Amniotic epithelial cell (primary cell): Measurements from ENCODE around the gene MGAT5.
A peak's percentile ranks its signal among the peaks of the same experiment; 100 is the strongest.
"Not testable (repeated sequence)": the region's sequence is repeated elsewhere in the genome, so short reads cannot be mapped to it uniquely, and the experiment has no call there.

Experiments used
- DNase-seq: peaks from one replicate; pipeline ENCODE4 v3.0.0-alpha.2; 2010; ENCODE audit warnings: low read depth

MGAT5 gene

DNA sequence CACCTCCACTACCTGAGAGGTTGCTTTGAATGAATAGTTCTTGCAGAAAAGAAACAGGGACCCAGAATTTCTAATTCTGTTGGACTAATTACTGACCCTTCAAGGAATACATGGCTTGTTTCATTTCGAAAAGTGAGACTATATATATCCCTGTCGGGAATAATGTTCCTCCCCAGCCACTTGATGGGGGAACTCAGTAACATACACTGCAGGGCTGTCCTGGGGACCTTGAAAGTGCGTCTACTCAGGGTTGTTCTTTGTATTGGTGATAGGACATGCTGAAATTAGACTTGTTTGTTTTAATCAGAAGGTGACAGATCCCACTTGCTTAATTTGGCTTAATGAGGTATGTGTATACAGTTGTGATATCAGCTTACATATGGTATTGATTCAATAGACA lies 25.5 kb downstream of the MGAT5 start:
- no peak for DNase-seq

DNA sequence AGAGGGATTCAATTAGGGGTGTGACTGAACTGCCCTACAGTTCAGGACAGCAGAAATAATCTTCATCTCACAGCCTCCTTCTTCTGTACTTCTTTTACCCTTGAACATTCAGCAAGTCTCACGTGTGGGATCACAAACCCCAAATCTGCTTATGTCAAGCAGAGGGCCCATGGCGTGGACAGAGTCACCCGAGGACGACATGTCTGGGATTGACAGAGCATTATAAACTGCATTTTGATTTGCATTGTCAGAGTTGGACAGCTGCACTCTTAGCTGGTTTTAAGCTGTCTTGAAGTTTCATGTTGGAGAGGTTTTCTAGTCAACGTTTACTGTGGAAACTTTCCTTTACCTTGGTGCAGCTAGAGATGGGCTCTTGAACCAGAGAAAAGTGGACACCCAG lies 26.4 kb downstream of the MGAT5 start:
- DNase-seq = no peak

DNA sequence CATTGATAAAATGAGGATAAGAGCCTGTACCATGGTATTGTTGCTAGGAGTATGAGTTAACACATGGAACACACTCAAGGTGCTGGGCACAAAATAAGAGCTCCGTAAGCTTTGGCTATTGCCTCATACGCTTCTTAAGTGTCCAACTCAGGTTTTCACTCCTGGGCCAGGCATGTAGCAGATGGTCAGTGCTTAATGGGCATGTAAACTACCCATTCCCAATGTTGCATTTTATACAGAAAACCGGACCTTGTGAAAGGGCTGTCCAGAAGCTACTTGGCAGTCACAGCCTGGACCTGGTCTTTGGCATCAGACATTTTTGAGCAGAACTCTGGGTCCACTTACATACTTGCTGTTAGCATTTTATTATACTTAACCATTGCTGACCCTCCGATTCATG lies 26.9 kb downstream of the MGAT5 start:
- DNase-seq = no peak

DNA sequence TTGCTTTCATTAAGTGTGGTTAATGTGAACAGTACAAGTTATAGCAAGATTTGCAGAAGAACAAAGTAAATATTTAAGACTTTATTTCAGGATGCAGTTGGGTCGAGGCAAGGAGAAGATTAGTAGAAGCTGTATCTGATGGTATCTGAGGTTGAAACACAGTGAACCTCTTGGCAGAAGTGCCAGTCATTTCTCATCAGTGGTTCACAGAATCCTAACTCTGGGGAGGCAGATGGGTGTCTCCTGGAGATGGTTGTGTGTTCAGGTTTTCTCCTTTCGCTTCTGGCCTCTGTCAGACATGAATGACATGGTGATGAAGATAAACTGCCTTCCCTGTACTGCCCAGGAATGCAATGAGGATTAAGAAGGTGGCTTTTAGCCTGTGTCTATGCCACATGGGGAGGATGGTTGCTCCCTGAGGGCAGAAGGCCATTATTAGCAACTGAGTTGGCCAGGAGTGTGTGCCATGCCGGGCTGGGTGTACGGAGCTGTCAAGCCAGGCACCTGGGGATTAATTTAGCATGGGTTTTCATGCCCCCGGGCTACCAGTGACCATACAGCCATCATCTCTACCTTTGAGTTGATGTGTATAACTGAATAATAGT lies 28.0 kb downstream of the MGAT5 start:
- DNase-seq = no peak

DNA sequence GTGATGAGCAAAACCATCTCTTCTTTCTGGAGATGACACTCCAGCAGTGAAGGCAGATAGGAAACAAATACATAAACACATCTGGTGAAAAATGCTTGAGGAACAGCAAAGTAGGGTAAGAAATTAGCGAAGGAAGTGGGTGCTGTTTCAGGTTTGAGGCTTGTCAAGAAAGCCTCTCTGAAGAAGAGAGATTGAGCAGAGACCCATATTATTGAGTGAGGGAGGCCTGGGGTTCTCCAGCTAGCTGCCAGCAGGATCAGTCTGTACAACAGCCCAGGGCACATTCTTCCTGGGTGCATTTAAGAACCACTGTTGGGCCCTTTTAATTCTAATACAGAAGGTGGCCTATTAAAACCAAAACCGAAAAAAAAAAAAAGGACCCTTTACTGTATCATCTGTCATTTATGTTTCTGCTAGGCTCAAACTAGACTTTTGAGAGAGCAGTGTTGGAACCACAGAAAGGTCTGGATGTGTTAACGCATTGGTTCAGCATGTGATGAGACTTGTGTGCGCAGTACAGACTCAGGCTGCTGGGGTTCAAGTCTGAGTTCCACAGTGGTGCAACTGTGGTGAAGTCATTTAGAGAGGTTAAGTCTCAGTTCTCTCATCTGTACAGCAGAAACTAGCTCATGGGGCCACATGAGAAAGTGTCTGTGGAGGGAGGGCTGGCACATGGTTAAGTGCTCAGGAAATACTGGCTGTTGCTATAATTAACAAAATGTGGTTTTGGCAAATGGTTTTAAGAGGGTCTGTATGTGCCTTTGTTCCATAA lies 28.9 kb downstream of the MGAT5 start:
- DNase-seq = no peak

DNA sequence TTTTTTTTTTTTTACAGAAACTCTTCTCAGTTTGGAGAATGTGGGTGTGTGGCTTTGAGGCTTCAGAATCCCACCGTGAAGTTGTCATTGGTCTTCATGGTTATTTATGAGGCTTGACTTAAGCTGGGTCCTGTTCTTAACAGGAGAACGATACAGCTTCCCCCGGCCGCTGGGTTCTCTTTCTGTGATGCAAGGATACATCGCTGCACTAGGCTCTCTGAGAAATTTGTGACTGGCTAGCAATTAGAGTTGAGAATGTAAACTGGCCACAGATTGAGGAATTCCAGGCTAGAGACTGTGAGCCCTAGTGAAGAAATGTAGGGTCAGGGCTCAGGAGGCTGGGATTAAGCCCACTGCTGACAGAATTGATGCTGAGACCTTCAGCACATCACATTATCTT lies 29.8 kb downstream of the MGAT5 start:
- DNase-seq = peak; percentile 29

DNA sequence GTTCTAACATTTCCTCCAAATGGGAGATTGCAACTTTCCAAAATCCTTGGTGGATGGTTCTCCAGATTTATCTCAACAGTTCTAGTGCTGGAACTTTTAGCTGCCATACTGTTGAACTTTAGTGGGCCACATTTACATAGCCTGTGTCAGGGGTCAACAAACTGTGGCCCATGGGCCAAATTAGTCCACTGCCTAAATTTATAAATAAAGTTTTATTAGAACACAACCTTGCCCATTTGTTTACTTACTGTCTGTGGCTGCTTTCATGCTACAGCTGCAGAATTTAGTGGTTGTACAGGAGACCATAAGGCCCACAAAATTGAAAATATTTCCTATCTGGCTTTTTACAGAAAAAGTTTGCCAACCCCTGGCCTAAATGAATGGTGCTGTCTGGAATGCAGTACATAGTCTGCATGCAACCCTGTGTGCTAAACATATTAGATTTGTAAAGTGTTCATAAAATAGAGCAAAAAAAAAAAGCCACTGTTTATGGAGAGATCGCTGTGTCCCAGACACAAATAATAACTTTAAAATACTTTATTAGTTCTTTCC lies 30.3 kb downstream of the MGAT5 start:
- no peak for DNase-seq

DNA sequence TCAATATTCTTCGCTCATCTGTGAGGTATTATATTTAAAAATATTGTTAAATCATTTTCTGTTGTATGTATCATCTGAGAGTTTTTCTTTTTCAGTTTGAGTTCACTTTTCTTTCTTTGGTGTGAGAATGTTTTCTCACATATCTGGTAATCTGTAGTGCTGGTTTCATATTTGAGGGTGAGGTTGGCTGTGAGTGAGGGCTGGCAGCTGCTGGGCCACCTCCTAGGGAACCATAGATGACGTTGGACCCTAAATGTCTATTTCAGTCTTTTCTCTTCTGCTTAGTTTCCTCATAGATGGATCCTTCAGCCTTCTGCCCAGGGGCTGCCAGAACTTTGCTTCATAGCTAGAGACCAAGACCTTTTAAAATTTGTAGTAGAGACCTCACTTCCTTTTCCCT lies 33.5 kb downstream of the MGAT5 start:
- no peak for DNase-seq

DNA sequence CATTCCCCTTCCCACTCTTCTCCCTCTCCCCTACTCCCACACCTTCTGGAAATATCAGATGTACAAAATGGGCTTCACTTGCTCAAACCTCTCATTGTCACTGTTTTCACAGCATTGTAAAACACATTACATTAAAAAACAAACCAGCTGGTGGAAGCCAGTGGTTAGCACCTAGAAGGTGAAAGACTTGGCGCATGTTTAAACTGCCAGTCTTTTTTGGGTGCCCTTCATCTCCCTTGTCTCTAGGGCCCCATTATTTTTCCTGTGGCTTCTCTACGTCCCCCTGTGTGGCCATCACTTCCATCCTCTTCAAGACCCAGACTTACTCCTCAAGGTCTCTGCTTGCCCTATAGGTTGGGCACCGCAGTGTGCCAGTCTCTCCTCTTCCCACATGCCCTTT lies 34.9 kb downstream of the MGAT5 start:
- DNase-seq = no peak

DNA sequence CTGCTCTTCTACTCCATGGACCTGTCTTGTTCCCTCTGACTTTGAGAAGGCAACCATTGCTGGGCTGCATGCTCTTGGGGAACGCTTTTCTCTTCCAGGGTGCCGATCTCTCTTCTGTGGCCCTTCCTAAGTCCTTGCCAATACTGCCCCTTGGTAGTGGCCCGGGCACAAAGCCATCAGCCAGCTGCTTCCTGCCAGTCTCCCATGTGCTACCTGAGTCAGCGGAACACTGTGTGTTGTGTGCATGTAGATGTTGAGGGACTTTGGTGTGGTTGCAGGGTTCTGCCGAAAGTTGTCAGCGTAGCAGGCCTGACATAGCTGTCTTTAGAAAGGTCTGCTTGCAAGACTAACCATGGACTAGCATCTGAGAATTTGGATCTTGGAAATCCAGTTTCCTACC lies 35.4 kb downstream of the MGAT5 start:
- DNase-seq = no peak

DNA sequence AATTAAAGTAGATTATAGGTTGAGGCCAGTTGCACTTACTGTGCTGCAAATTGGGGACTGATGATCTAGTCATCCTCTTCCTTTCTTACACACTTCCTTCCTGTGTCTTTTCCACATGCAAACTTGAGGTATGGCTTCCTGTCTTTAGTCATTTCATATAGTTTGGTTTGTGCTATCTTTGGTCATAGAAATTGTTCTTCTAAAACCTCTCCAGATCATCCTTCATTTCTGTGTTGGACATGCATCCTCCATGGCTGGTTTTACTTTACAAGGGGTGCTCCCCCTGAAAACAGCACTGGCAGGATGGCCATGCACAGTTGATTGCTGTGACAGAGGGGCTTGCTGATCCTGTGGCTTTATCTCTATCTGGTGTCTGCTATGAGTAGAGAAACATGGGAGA lies 36.5 kb downstream of the MGAT5 start:
- DNase-seq = no peak

DNA sequence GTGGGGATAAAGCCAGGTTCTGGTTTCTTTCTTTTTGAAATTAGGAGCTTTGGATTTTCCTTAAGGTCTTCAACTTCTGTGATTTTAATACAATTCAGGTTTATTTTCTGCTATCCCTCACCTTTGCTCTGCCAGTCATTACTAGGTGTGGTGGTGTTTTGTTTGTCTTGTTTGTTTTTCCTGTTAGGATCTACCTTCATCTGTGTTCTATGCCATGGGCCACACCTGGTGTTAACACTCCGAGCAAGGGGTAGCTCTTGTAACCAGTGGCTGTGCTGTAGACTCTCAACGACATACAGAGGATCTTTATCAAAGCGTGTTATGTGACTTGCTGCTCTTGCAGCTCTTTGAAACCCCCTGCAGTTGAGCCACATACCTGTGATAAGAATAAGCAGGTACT lies 38.6 kb downstream of the MGAT5 start:
- no peak for DNase-seq

DNA sequence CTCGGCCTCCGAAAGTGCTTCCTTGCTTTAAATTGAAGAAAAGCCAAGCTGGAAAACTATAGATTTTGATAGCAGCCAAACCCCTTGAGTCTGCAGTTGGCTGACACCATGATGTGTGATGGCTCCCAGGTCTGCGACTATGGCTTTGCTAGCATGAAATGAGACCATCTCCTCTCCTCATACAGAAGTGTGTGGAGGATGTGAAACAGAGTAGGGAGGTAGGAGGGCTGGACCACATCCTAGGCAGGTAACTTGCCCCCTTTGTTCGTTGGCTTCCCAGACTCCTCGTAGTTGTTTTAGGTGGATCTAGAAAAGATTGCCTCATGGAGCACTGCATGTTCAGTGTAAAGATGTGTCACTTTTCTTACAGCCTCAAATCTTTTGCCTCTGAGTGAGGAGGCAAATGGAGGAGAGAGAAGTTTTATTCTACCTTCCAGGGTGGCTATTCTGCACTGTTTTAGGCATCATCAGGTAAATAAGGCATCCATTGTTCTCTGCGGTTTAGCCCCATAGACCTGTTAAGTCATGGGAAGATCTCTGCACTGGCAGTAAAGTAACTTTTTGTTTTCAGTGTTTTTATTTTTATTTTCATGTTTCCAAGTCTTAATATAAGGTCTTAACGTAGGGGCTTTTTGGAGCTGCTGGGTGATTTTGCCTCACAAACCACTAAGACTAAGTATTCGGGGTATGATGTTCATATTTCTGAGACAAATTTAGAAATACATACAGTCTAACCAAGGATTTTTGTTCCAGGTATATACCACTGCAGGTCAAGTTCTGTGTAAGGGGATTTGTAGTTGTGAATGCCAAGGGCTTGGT lies 40.1 kb downstream of the MGAT5 start:
- no peak for DNase-seq

DNA sequence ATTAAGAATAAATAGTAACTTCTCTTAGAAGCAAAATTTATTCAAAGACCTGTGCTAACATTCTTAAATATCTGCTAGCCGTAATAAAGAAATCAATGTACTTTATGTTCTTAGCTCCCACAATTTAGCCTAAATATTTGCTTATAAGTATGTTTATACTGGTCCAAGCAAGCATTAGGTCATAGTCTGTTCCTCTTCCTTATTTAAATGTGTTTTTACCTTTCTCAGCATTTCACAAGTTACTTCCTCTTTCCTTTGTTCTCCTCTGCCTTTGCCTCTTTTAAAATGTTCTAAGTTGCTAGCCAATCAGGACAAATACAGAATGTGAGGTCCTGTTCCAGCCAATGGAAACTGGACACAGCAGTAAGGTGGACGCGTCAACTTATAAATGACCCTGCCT lies 40.7 kb downstream of the MGAT5 start:
- DNase-seq = not testable (repeated sequence)

DNA sequence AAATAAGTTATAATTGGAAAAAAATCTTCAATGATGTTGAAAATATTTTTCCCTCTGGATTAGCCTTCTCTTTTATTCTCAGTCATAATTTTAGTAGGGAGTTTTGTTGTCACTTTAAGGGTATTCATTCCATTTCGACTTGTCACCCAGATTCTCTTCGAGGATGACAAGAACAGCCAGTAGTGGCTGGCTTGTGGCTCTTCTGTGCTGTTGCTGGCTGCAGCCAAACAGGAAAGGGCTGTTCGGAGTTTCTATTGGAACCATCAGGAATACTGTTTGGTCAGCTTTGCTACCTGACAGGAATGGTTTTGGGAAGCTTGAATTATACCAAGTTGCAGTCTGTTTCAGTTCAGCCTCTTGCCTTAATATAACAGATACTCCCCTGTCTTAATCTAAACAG lies 41.6 kb downstream of the MGAT5 start:
- DNase-seq = no peak

DNA sequence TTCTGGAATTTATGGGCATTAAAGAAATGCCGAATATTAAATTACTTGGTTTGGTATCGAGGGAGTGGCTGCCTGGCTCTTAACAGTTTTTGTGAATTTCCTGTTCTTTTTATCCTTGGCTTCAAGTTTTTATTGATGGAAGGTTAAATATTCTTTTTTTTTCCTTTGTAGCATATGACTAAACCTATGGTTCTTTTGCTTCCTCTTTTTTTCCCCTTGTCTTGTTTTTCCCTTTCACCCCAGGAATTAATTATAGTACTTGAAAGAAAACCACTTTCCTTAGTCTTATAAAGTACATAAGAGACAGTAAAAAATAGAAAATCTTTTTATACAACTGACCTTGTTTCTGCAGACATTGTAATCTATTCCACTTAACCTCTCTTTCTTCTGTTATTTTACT lies 42.4 kb downstream of the MGAT5 start:
- DNase-seq = no peak

DNA sequence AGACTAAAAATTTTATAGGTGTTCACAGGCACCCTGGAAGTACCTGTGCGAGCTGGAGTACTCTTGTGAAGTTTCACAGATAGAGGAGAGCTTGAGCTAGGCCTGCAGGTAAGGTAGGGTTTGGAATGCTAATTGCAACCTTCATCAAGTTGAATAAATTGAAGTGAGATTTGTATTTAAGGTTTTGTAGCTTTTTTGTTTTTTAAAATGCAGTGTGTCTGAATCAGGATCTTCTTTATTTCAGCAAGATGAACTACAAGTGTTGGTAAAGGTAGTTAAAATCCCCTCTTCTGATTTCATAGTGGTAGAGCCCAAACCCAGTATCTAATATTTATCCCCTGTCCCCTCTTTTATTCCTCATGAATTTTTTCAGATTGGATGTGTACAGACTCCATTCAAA lies 45.5 kb downstream of the MGAT5 start:
- DNase-seq = no peak

DNA sequence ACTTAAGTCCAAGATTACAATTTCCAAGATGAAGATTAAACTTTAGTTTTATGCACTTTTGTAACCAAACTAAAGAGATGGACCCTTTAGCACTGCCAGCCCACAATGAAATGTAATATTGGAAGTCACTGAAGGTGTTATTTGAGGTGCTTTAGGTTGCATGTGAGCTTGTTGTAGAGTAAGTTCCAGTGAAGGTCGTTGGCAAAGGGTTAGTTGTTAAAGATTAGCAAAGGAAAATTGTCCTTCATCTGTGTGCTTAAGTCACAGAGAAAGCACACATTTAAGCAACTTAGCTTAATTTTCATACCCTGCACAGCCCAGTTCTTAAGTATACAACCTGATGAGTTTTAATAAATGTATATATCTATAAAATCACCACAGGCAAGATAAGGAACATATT lies 46.7 kb downstream of the MGAT5 start:
- no peak for DNase-seq

DNA sequence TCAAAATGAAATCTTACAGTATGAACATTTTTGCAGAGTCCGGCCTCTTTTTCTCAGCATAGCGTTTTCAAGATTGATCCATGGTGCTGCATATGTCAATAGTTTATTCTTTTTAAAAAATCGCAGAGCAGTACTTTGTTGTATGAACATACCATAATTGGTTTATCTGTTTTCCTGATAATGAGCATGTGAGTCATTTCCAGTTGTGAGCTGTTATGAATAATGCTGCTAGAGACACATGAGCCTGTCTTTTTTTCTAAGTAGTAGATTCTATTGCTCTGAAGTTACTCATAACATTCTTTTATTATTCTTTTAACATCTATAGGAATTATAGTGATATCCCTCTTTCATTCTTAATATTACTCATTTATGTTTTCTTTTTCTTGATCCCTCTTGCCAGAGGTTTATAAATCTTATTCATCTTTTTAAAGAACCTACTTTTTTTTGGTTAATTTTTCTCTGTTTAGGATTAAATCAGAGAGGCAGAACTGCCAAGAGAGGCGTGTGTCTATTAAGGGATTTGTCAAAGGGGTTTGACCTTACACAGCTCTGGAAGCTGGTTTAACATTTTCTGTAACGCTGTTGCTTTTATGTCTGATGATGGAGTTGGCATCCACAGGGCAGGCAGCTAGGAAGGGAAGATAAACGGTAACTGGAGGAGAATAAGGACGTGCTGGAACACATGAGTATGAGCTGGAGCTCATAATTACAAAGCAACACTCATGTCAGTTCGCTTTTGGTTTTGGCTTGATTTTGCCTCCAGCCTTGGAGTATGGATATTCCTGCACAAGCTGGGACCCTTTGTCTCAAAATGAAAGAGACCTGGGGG lies 47.4 kb downstream of the MGAT5 start:
- DNase-seq = peak; percentile 77

DNA sequence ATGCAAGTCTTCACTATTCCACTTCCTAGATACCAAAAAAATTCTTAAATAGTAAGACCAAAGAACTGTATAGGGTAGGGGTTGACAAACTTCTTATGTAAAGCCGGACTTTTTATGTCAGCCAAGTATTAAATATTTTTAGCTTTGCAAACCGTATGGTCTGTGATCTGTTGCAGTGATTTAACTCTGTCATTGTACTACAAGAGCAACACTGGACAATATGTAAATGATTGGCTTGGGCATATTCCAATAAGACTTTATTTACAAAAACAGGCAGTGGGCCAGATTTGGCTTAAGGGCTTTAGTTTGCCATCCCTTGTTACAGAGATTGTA lies 48.0 kb downstream of the MGAT5 start:
- DNase-seq = no peak

DNA sequence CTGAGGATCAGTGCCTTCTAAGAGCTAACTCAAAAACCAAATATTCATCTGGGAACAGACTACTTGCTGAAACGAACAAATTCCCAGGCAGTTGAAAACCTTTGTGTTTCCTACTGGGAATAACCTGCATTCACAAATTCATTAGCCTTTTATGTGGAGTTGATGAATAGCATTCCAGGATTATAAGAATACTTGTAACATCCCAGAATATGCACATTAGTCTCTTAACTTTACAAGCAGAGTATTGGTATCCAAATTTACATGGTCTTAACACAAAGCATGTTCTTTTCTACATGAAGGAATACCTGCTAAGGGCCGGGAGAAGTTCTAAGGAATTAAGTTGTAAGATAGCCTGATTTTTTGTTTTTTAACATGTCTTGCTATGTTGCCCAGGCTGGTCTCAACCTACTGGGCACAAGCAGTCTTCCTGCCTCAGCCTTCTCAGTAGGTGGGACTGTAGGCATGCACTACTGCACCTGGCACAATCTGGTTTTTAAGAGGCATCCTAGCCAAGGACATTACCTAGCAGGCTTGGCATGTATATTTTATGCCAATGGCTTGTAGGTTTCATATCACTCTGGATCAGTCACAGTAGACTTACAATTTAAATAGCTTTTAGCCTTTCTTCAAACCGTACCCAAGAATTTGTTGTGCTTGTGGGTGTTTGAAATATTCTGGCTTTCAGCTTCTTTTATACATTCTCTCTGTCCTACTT lies 50.7 kb downstream of the MGAT5 start:
- no peak for DNase-seq

DNA sequence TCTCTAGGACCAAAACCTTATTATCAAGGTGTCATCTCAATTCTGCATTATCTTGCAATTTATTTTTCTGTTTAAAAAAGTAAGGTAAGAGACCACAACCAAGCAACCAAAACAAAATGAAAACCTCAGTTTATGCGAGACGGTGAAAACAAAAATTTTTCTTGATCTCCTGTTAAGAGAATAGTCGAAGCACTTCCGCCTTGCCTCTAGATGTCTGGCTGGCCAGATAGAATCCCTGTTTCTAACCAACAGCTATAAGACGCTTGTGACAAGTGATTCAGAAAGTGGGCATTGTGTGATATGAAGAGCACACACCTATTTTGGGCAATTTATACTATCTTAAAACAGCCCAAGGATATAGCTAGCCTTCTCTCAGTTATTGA lies 51.2 kb downstream of the MGAT5 start:
- no peak for DNase-seq
